HEK293T (cell line): ENCODE data around the gene SEPSECS.

Experiments
- CTCF ChIA-PET: fragments of 350-600 bp; formaldehyde crosslinking; extraction: SDS; loops from one replicate; lab custom pipeline; 2021; ENCODE audit warnings: antibody characterized with exemption, inconsistent platforms; lab: Yijun Ruan, JAX
- POLR2A ChIA-PET: fragments of 350-600 bp; formaldehyde crosslinking; extraction: SDS; loops from one replicate; lab custom pipeline; 2020; ENCODE audit warnings: antibody characterized with exemption, inconsistent platforms; lab: Yijun Ruan, JAX
- DNase-seq: peaks from one replicate; pipeline ENCODE4 v3.0.0; 2012; ENCODE audit warnings: mixed read lengths; ENCODE audit errors: extremely low spot score
- CTBP1 ChIP-seq: fragments of 450-650 bp; IDR thresholded peaks from 2 replicates; pipeline ENCODE4 v1.6.1; 2016; ENCODE audit warnings: borderline replicate concordance
- FOXA1 ChIP-seq: fragments of 450-650 bp; IDR thresholded peaks from 2 replicates; pipeline ENCODE4 v1.6.1; 2016; ENCODE audit warnings: mild to moderate bottlenecking
- LEF1 ChIP-seq: fragments of 450-650 bp; IDR thresholded peaks from 2 replicates; pipeline ENCODE4 v1.6.1; 2017; ENCODE audit warnings: mild to moderate bottlenecking, borderline replicate concordance
- TF ChIP-seq, protein P1 (sequence below): fragments of 450-650 bp; IDR thresholded peaks from 2 replicates; pipeline ENCODE4 v1.6.1; 2016

The SEPSECS gene

GRCh38 chr4:25070545-25070944, 89.7 kb downstream of the SEPSECS start:
- CTCF ChIA-PET = no interaction called here
- POLR2A ChIA-PET = no interaction called here
- TF ChIP-seq, protein P1, sequence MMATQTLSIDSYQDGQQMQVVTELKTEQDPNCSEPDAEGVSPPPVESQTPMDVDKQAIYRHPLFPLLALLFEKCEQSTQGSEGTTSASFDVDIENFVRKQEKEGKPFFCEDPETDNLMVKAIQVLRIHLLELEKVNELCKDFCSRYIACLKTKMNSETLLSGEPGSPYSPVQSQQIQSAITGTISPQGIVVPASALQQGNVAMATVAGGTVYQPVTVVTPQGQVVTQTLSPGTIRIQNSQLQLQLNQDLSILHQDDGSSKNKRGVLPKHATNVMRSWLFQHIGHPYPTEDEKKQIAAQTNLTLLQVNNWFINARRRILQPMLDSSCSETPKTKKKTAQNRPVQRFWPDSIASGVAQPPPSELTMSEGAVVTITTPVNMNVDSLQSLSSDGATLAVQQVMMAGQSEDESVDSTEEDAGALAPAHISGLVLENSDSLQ = no peak
- TF ChIP-seq CTBP1 (no peak), LEF1 (no peak), FOXA1 (no peak)
- DNase-seq = no peak
